Adrenal gland (tissue), 12 donors: ENCODE data around the gene CHST11. TPM values are rescaled to one million over a fixed set of nuclear protein-coding genes. Genes with fewer than 3 reads are reported as not detected.

Experiments used
- DNase-seq, 7 donors: peaks; one replicate each; pipeline ENCODE4 v3.0.0-alpha.2; 2019 to 2020
- H3K27ac ChIP-seq, 5 donors: fragments of 200-600 bp; sonication (generic) in 4 of 5; 1 replicate in 3 of 5; 2 replicates in 2 of 5; pipeline versions ENCODE4 v1.5.1 to v1.8.0; 2016 to 2020; ENCODE audit warnings: mild to moderate bottlenecking in 1 of 5
- H3K27me3 ChIP-seq: fragments of 200-600 bp; 2 replicates; pipeline ENCODE4 v1.8.0; 2021
- H3K36me3 ChIP-seq, 2 donors: fragments of 200-600 bp; replicated peaks in 1 of 2; 1 replicate in 1 of 2; 2 replicates in 1 of 2; pipeline versions ENCODE4 v1.5.1 to v1.8.0; 2018 to 2022
- H3K4me1 ChIP-seq, 2 donors: fragments of 200-600 bp; replicated peaks in 1 of 2; 1 replicate in 1 of 2; 2 replicates in 1 of 2; pipeline versions ENCODE4 v1.5.1 to v1.8.0; 2018 to 2021
- H3K4me3 ChIP-seq, 4 donors: fragments of 200-600 bp; sonication (generic) in 3 of 4; one replicate each; pipeline ENCODE4 v1.5.1; 2016 to 2018
- H3K9me3 ChIP-seq, 3 donors: fragments of 200-600 bp; sonication (generic) in 1 of 3; replicated peaks in 1 of 3; 1 replicate in 2 of 3; 2 replicates in 1 of 3; pipeline versions ENCODE4 v1.5.1 to v1.8.0; 2016 to 2021
- CTCF ChIP-seq, 6 experiments: fragments of 450-650 bp in 4 of 6; fragments of 200-600 bp in 2 of 6; sonication (generic) in 1 of 6; IDR thresholded peaks; 1 replicate in 5 of 6; 2 replicates in 1 of 6; pipeline versions ENCODE4 v1.5.1 to v1.8.0; 2016 to 2021; ENCODE audit warnings: antibody characterized with exemption in 6 of 6, mild to moderate bottlenecking in 2 of 6, moderate library complexity in 1 of 6
- POLR2A ChIP-seq, 2 donors: fragments of 450-650 bp; IDR thresholded peaks; one replicate each; pipeline ENCODE4 v1.6.1; 2017; ENCODE audit warnings: antibody characterized with exemption in 2 of 2, mild to moderate bottlenecking in 2 of 2, moderate library complexity in 1 of 2
- WGBS, 4 donors: extraction: QIAGEN DNeasy Blood & Tissue Kit in 2 of 4; methylation state at CpG; one replicate each; pipeline versions ENCODE4 v1.1.5 to v1.1.7; 2013 to 2017; 5-methylcytosine and 5-hydroxymethylcytosine counted together
- intact Hi-C, 2 donors: fragments of 100-400 bp; cut with DNase I; formaldehyde crosslinking; loops; one replicate each; pipeline versions ENCODE4 v1.14.1 to v1.15.0; 2022 to 2023
- polyA plus RNA-seq, 3 donors: library from polyadenylated mRNA; stranded (reverse); fragments of 200-250 nt in 2 of 3; fragments of 350-450 nt in 1 of 3; fragmentation: Illumina TruSeq in 1 of 3; extraction: RNeasy Lipid Tissue Mini Kit (QIAGEN cat#74804) in 1 of 3; gene quantifications; one replicate each; pipeline ENCODE4 v1.2.3, GENCODE V29; 2013 to 2014
- total RNA-seq, 9 donors: library from RNA; depleted of rRNA in 4 of 9; stranded (reverse); fragments of >200 nt in 4 of 9; fragments of 120-200 nt in 1 of 9; fragmentation: NEBNext Ultra II Directional in 1 of 9; extraction: Animal tissue kit (Norgen Biotek cat#: 25700) in 1 of 9; gene quantifications; one replicate each; pipeline versions ENCODE4 v1.1.0 to v1.2.4, GENCODE V29; 2013 to 2023
- donor health status: healthy with polysubstance abuse.
- donor health status: Bipolar disorder and iron deficiency.
- donor health status: DM: yes; HTN: yes; CAD: no.
- donor health status: DM: no; HTN: no; CAD: no.
- donor health status: DM: no; HTN: no; CAD: no.
- donor health status: DM: yes; HTN: yes; CAD: no.

CHST11 gene
- total and polyA plus RNA-seq, 12 donors = 6.2 to 95.1 (median 29.8) TPM

- H3K36me3 ChIP-seq = no peaks in the 10 kb centered on the region
- intact Hi-C loops = no loop called here
- TF ChIP-seq POLR2A (IDR thresholded peaks at IDR 0.05) (no peak), CTCF (IDR thresholded peaks at IDR 0.05) (no peak)
- H3K4me3 ChIP-seq = no peak overlapping the region
- H3K4me1 ChIP-seq = peaks cover 0 to 16% of the 10 kb centered on the region in 2 donors
- H3K27ac ChIP-seq = no peak overlapping the region
- no peaks in the 10 kb centered on the region for H3K27me3 ChIP-seq
- no peaks in the 10 kb centered on the region for H3K9me3 ChIP-seq
- 65 to 92% (median 88%) methylated on average over 5 to 7 of the region's 7 CpGs for WGBS, 4 donors
- no peak for DNase-seq
Measured at GRCh38 chr12:104737113-104737512, 280.4 kb downstream of the CHST11 start.

DNA sequence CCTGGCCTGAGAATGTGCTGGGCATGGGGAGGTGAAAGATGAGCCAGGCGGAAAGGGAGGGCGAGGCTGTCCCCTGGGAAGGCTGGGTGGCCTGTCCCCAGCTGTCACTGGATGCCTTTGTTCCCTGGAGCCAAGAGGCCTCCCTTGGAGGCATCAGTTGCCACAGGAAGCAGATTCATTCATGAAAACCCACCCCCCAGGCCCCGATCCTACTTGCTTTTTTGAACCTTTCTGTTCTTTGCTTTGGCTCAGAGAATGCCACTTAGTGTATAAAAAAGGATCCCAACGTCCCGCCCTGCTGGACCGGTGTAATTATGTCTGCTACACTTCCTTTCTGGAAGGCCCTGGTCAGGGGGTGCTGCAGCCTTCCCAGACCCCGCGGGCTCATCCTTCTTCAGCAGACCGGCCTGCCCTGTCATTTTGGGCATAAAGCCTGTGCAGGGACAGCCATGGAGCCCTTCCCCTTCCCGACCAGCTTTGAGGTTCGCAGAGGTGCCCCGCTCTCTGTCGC lies 281.1 kb downstream of the CHST11 start:
- Histone ChIP-seq H3K9me3 (no peaks in the 10 kb centered on the region), H3K4me1 (peaks cover 0 to 16% of the 10 kb centered on the region in 2 donors), H3K4me3 (no peak overlapping the region), H3K36me3 (no peaks in the 10 kb centered on the region), H3K27me3 (no peaks in the 10 kb centered on the region), H3K27ac (no peak overlapping the region)
- intact Hi-C loops = no loop called here
- 81 to 86% (median 84%) methylated on average over 13 of the region's 13 CpGs for WGBS, 4 donors
- DNase-seq = no peak
- no peak for TF ChIP-seq POLR2A (IDR thresholded peaks at IDR 0.05)
- no peak for TF ChIP-seq CTCF (IDR thresholded peaks at IDR 0.05)

GRCh38 chr12:104738331-104738730 lies 281.6 kb downstream of the CHST11 start:
- Histone ChIP-seq H3K27me3 (no peaks in the 10 kb centered on the region), H3K36me3 (no peaks in the 10 kb centered on the region), H3K4me1 (peaks cover 0 to 16% of the 10 kb centered on the region in 2 donors), H3K9me3 (no peaks in the 10 kb centered on the region), H3K4me3 (no peak overlapping the region), H3K27ac (no peak overlapping the region)
- DNase-seq = no peak
- WGBS, 4 donors = 76 to 91% (median 88%) methylated on average over 8 of the region's 8 CpGs
- TF ChIP-seq CTCF (IDR thresholded peaks at IDR 0.05) (no peak), POLR2A (IDR thresholded peaks at IDR 0.05) (no peak)
- intact Hi-C loops = no loop called here

DNA sequence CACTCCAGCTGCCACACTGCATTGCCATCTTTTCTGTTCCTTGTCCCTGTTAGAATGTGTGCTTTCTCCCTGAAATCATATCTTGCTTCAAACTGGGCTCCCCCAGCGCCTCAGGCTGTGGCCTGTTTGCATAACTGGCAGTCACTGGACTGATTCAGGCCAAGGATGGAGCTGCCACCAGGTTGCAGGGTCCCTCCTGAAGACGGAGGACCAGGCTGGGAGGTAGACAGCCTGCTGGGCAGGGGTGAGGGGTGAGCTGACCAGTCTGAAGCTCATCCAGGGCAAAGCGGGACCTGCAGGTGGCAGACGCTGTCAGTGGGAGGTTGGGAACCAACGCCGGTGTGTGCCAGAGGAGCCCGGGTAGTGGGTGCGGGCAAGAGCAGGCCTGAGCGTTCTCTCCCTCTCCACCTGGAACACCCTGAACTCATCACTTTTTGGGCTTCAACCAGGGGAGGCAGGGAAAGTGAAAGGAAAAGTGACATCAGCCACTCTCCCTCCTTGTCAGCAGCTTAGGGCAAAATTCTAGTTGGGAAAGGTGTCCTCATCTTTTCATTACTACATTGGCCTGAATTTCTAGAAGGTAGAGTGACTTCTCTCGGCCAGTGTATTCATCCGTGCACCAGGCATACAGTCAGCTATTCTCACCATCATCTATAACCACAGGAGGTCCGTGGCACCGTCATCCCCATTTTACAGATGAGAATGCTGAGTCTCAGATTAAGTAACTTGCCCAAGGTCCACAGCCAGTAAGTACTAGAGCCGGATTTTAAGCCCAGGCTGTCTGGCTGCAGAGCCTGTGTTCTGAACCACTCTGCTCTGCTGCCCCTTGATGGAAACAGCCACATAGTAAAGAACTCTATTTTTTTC lies 282.3 kb downstream of the CHST11 start:
- DNase-seq = no peak
- Histone ChIP-seq H3K27ac (no peak overlapping the region), H3K4me3 (no peak overlapping the region), H3K9me3 (no peaks in the 10 kb centered on the region), H3K4me1 (peaks cover 0 to 16% of the 10 kb centered on the region in 2 donors), H3K27me3 (no peaks in the 10 kb centered on the region), H3K36me3 (no peaks in the 10 kb centered on the region)
- no peak for TF ChIP-seq POLR2A (IDR thresholded peaks at IDR 0.05)
- no peak for TF ChIP-seq CTCF (IDR thresholded peaks at IDR 0.05)
- intact Hi-C loops = no loop called here
- WGBS, 4 donors = 92 to 97% (median 94%) methylated on average over 13 to 14 of the region's 14 CpGs
